Ascending aorta (tissue), 2 donors: ENCODE results near the gene CYP2J2. TPM values are rescaled to one million over a fixed set of nuclear protein-coding genes. Genes with fewer than 3 reads are reported as not detected.

ENCODE experiments used
- DNase-seq, 2 donors: peaks; one replicate each; pipeline ENCODE4 v3.0.0-alpha.2; 2019; ENCODE audit warnings: low spot score in 2 of 2
- H3K27ac ChIP-seq, 2 donors: fragments of 200-600 bp; sonication (generic); one replicate each; pipeline ENCODE4 v1.5.1; 2016 to 2017; ENCODE audit warnings: mild to moderate bottlenecking in 1 of 2
- H3K27me3 ChIP-seq: fragments of 200-600 bp; sonication (generic); one replicate; pipeline ENCODE4 v1.5.1; 2017
- H3K36me3 ChIP-seq, 2 donors: fragments of 200-600 bp; sonication (generic); one replicate each; pipeline ENCODE4 v1.5.1; 2016
- H3K4me1 ChIP-seq, 2 donors: fragments of 200-600 bp; sonication (generic); one replicate each; pipeline ENCODE4 v1.5.1; 2016 to 2017; ENCODE audit warnings: mild to moderate bottlenecking in 1 of 2
- H3K4me3 ChIP-seq, 2 donors: fragments of 200-600 bp; sonication (generic); one replicate each; pipeline ENCODE4 v1.5.1; 2016 to 2017; ENCODE audit warnings: mild to moderate bottlenecking in 1 of 2
- H3K9me3 ChIP-seq, 2 donors: fragments of 200-600 bp; sonication (generic); one replicate each; pipeline ENCODE4 v1.5.1; 2016
- CTCF ChIP-seq, 3 experiments: fragments of 200-600 bp in 2 of 3; fragments of 450-650 bp in 1 of 3; sonication (generic) in 2 of 3; IDR thresholded peaks; one replicate each; pipeline ENCODE4 v1.5.1; 2016 to 2019; ENCODE audit warnings: antibody characterized with exemption in 3 of 3, mild to moderate bottlenecking in 1 of 3, moderate library complexity in 1 of 3
- intact Hi-C: fragments of 100-400 bp; cut with DNase I; formaldehyde crosslinking; loops from one replicate; pipeline ENCODE4 v1.15.1; 2023
- total RNA-seq: library from RNA; depleted of rRNA; stranded (reverse); fragments of >200 nt; gene quantifications from one replicate; pipeline ENCODE4 v1.1.0, GENCODE V29; 2016

CYP2J2 gene
- total RNA-seq, 1 donor from 2014 or later, result not detected

- no peak for DNase-seq
- Histone ChIP-seq H3K9me3 (no peaks in the 10 kb centered on the region), H3K27ac (no peak overlapping the region), H3K4me1 (peaks cover 0 to 3% of the 10 kb centered on the region in 2 donors), H3K27me3 (no peaks in the 10 kb centered on the region), H3K36me3 (no peaks in the 10 kb centered on the region), H3K4me3 (no peak overlapping the region)
- no peak for TF ChIP-seq CTCF (IDR thresholded peaks at IDR 0.05)
- intact Hi-C loops, result no loop called here
These were observed 41.2 kb upstream of the CYP2J2 start for GRCh38 chr1:59967780-59968179.

GRCh38 chr1:59967141-59967697 is 40.6 kb upstream of the CYP2J2 start:
- Histone ChIP-seq H3K27ac (no peak overlapping the region), H3K4me1 (peaks cover 0 to 3% of the 10 kb centered on the region in 2 donors), H3K4me3 (no peak overlapping the region), H3K9me3 (no peaks in the 10 kb centered on the region), H3K36me3 (no peaks in the 10 kb centered on the region), H3K27me3 (no peaks in the 10 kb centered on the region)
- intact Hi-C loops, result no loop called here
- no peak for TF ChIP-seq CTCF (IDR thresholded peaks at IDR 0.05)
- DNase-seq, result no peak

- no peak for TF ChIP-seq CTCF (IDR thresholded peaks at IDR 0.05)
- Histone ChIP-seq H3K36me3 (no peaks in the 10 kb centered on the region), H3K27ac (no peak overlapping the region), H3K27me3 (no peaks in the 10 kb centered on the region), H3K9me3 (no peaks in the 10 kb centered on the region), H3K4me1 (no peaks in the 10 kb centered on the region), H3K4me3 (no peak overlapping the region)
- intact Hi-C loops, result no loop called here
- no peak for DNase-seq
These were observed 25.5 kb upstream of the CYP2J2 start for GRCh38 chr1:59952065-59952464.

- no peaks in the 10 kb centered on the region for H3K27me3 ChIP-seq
- no peaks in the 10 kb centered on the region for H3K4me1 ChIP-seq
- DNase-seq, result no peak
- H3K9me3 ChIP-seq, result no peaks in the 10 kb centered on the region
- TF ChIP-seq CTCF (IDR thresholded peaks at IDR 0.05), result no peak
- intact Hi-C loops, result loop anchor here (5.0 kb wide), 1 partner anchor 47 kb away; no protein-coding TSS in a partner anchor
- no peak overlapping the region for H3K27ac ChIP-seq
- H3K36me3 ChIP-seq, result no peaks in the 10 kb centered on the region
- H3K4me3 ChIP-seq, result no peak overlapping the region
These were observed 23.1 kb upstream of the CYP2J2 start for GRCh38 chr1:59949648-59950047.

- Histone ChIP-seq H3K27me3 (no peaks in the 10 kb centered on the region), H3K9me3 (no peaks in the 10 kb centered on the region), H3K4me1 (no peaks in the 10 kb centered on the region), H3K36me3 (no peaks in the 10 kb centered on the region), H3K4me3 (no peak overlapping the region), H3K27ac (no peak overlapping the region)
- intact Hi-C loops, result loop anchor here (5.0 kb wide), 1 partner anchor 47 kb away; no protein-coding TSS in a partner anchor
- DNase-seq, result no peak
- TF ChIP-seq CTCF (IDR thresholded peaks at IDR 0.05), result no peak
These were observed 22.4 kb upstream of the CYP2J2 start for GRCh38 chr1:59948990-59949389.
